MCF 10A (cell line): ENCODE results near the gene OR2D3. TPM values are rescaled to one million over a fixed set of nuclear protein-coding genes. Genes with fewer than 3 reads are reported as not detected.
"Not testable (repeated sequence)": the region's sequence is repeated elsewhere in the genome, so short reads cannot be mapped to it uniquely, and the experiment has no call there.

Experiments used
- BruUV-seq: library from RNA; stranded (reverse); fragments of 400-500 nt; replicated peaks from 2 replicates; lab custom pipeline; 2021; lab: Mats Ljungman, UMichigan
- CTCF ChIA-PET: fragments of 300-600 bp; sonication (Branson Sonifier 250); formaldehyde crosslinking; extraction: SDS; loops from one replicate; lab custom pipeline; 2021; ENCODE audit warnings: antibody characterized with exemption, inconsistent platforms; lab: Yijun Ruan, JAX
- POLR2A ChIA-PET: fragments of 300-600, 350-650 bp; sonication (Branson Sonifier 250); formaldehyde crosslinking; extraction: SDS; loops from one replicate; lab custom pipeline; 2020; ENCODE audit warnings: antibody characterized with exemption, inconsistent platforms; lab: Yijun Ruan, JAX
- DNase-seq: peaks from one replicate; pipeline ENCODE4 v3.0.0-alpha.2; 2018; ENCODE audit not compliant: unreplicated experiment
- H3K27ac Mint-ChIP-seq: one replicate; pipeline ENCODE4 v1.8.0; 2022; ENCODE audit warnings: mild to moderate bottlenecking, low read depth, mixed read lengths; ENCODE audit not compliant: unreplicated experiment
- H3K27me3 Mint-ChIP-seq: one replicate; pipeline ENCODE4 v1.8.0; 2022; ENCODE audit warnings: mixed read lengths; ENCODE audit not compliant: insufficient read depth, unreplicated experiment
- H3K36me3 Mint-ChIP-seq: one replicate; pipeline ENCODE4 v1.8.0; 2022; ENCODE audit warnings: mild to moderate bottlenecking, moderate library complexity, mixed read lengths; ENCODE audit not compliant: insufficient read depth, unreplicated experiment
- H3K4me1 Mint-ChIP-seq: one replicate; pipeline ENCODE4 v1.8.0; 2022; ENCODE audit warnings: mixed read lengths; ENCODE audit not compliant: insufficient read depth, unreplicated experiment
- H3K4me3 Mint-ChIP-seq: one replicate; pipeline ENCODE4 v1.8.0; 2022; ENCODE audit warnings: mild to moderate bottlenecking, moderate library complexity, mixed read lengths; ENCODE audit not compliant: unreplicated experiment
- H3K9me3 Mint-ChIP-seq: one replicate; pipeline ENCODE4 v1.8.0; 2022; ENCODE audit warnings: mixed read lengths; ENCODE audit not compliant: unreplicated experiment
- intact Hi-C: fragments of 100-400 bp; cut with micrococcal nuclease; formaldehyde crosslinking; loops from 2 replicates; pipeline ENCODE4 v1.14.1; 2022
- total RNA-seq: library from RNA; stranded (reverse); gene quantifications from 2 replicates; pipeline ENCODE4 v1.2.3, GENCODE V29; 2022
- TF ChIP-seq, protein P1 (sequence below): fragments of 200-600 bp; IDR thresholded peaks from one replicate; pipeline ENCODE4 v1.8.0; 2022; ENCODE audit warnings: antibody characterized with exemption, mild to moderate bottlenecking; ENCODE audit not compliant: unreplicated experiment

Gene OR2D3
- total RNA-seq, 1 experiment from 2014 or later = not detected

DNA sequence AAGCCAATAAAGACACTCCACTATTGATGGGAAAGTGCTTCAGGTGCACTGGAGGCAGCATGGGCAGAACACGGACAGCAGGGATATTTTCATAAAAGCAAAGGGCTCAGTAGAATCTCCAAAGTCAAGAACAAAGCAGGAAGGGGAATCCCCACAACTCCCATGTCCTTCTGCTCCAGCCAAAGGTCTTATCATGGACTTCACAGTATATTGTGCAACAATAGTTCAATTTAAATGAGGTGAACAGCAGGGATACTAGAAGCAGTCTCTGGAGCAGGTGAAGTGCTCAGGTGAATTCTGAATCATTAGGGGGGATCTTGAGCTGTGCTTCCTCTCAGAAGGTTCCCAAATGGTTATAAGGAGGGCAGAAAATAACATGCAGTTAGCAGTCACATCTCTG lies 21.9 kb upstream of the OR2D3 start:
- Mint-ChIP-seq H3K9me3 (no peaks in the 10 kb centered on the region), H3K4me1 (no peaks in the 10 kb centered on the region), H3K27me3 (no peaks in the 10 kb centered on the region), H3K27ac (no peak overlapping the region), H3K36me3 (no peaks in the 10 kb centered on the region), H3K4me3 (no peak overlapping the region)
- BruUV-seq = no TSS peak
- ChIA-PET POLR2A (no interaction called here), CTCF (interaction anchor here (0.5 to 1.1 kb wide), 3 partner anchors 10 to 1311 kb away, joined by 3 read pairs; no protein-coding TSS in a partner anchor)
- no peak for DNase-seq
- TF ChIP-seq, protein P1, sequence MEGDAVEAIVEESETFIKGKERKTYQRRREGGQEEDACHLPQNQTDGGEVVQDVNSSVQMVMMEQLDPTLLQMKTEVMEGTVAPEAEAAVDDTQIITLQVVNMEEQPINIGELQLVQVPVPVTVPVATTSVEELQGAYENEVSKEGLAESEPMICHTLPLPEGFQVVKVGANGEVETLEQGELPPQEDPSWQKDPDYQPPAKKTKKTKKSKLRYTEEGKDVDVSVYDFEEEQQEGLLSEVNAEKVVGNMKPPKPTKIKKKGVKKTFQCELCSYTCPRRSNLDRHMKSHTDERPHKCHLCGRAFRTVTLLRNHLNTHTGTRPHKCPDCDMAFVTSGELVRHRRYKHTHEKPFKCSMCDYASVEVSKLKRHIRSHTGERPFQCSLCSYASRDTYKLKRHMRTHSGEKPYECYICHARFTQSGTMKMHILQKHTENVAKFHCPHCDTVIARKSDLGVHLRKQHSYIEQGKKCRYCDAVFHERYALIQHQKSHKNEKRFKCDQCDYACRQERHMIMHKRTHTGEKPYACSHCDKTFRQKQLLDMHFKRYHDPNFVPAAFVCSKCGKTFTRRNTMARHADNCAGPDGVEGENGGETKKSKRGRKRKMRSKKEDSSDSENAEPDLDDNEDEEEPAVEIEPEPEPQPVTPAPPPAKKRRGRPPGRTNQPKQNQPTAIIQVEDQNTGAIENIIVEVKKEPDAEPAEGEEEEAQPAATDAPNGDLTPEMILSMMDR = no peak
- intact Hi-C loops = no loop called here

DNA sequence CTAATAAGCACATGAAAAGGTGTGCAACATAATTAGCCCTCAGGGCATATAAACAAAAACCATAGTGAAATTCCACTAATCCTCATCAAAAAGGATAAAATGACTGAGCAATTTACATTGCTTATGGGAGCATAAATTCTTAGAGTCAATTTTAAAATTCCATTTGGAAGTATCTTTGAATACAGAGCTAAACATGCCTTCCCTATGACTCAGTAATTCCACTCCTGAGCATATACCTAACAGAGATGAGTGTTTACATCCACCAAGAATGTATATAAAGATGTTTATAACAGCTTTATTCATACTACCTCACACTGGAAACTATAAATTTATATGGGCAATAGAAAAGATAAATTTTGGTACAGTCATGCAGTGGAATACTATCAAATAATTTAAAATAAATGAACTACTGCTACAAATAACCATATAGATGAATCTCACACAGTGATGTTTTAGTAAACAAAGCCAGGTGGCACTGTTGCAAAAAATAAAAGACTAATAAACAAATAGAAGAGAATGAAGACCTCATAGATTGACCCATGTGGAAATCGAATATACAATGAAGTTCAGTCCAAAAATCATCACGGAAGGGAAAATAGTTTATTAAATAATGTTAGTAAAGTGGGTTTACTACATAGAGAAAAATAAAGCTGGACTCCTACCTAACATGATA lies 20.3 kb upstream of the OR2D3 start:
- no peaks in the 10 kb centered on the region for H3K36me3 Mint-ChIP-seq
- no peak overlapping the region for H3K27ac Mint-ChIP-seq
- intact Hi-C loops = no loop called here
- no peaks in the 10 kb centered on the region for H3K4me1 Mint-ChIP-seq
- BruUV-seq = no TSS peak
- ChIA-PET POLR2A (interaction anchor here (0.6 to 1.2 kb wide), 2 partner anchors 26 to 428 kb away, joined by 3 to 4 read pairs; partner anchors contain the start of gene ZNF215), CTCF (interaction anchor here (0.5 to 1.3 kb wide), 5 partner anchors 9 to 544 kb away, joined by 3 to 6 read pairs (median 3); partner anchors contain the start of gene OR10A2)
- H3K9me3 Mint-ChIP-seq = no peaks in the 10 kb centered on the region
- TF ChIP-seq, protein P1 = no peak
- peak; percentile 15 for DNase-seq
- H3K4me3 Mint-ChIP-seq = no peak overlapping the region
- no peaks in the 10 kb centered on the region for H3K27me3 Mint-ChIP-seq

DNA sequence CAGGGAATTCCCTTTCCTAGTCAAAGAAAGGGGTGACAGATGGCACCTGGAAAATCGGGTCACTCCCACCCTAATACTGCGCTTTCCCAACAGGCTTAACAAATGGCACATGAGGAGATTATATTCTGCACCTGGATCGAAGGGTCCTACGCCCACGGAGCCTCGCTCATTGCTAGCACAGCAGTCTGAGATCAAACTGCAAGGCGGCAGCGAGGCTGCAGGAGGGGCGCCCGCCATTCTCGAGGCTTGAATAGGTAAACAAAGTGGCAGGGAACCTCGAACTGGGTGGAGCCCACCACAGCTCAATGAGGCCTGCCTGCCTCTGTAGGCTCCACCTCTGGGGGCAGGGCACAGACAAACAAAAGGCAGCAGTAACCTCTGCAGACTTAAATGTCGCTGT lies 16.0 kb upstream of the OR2D3 start:
- H3K4me1 Mint-ChIP-seq, H3K27ac Mint-ChIP-seq, H3K9me3 Mint-ChIP-seq, BruUV-seq, DNase-seq, H3K36me3 Mint-ChIP-seq, POLR2A ChIA-PET, intact Hi-C loops, H3K27me3 Mint-ChIP-seq, CTCF ChIA-PET, H3K4me3 Mint-ChIP-seq: not testable (repeated sequence)

DNA sequence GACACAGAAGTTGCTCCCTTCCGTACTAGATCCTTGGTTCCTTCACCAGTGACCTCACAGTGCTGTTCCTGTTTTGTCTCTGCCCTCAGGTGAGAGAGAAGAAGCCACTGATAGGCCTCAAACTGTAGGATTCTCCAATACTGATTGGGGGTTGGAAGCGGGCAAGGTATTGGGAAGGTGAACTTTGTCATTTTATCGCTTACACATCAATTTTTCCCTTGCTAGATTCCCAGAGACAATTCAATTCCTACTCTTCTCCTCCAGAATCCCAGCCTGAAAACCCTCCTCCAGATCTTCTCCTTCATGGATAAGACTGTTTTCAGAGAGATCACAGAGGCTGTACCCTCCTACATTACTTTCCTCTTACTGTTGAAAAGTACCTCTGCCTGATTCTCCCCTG lies 9.4 kb upstream of the OR2D3 start:
- no TSS peak for BruUV-seq
- ChIA-PET CTCF (no interaction called here), POLR2A (no interaction called here)
- H3K9me3 Mint-ChIP-seq = no peaks in the 10 kb centered on the region
- no peaks in the 10 kb centered on the region for H3K4me1 Mint-ChIP-seq
- H3K4me3 Mint-ChIP-seq = no peak overlapping the region
- H3K36me3 Mint-ChIP-seq = no peaks in the 10 kb centered on the region
- intact Hi-C loops = no loop called here
- no peak for DNase-seq
- no peaks in the 10 kb centered on the region for H3K27me3 Mint-ChIP-seq
- TF ChIP-seq, protein P1 = no peak
- H3K27ac Mint-ChIP-seq = no peak overlapping the region
